Smooth muscle cell (in vitro differentiated cells): ENCODE measurements around the gene CCDC61. TPM values are rescaled to one million over a fixed set of nuclear protein-coding genes. Genes with fewer than 3 reads are reported as not detected.

Source experiments
- DNase-seq: peaks from one replicate; lab custom pipeline; 2025; ENCODE audit not compliant: unreplicated experiment; lab: John Stamatoyannopoulos, UW
- H2AFZ ChIP-seq: fragments of 200-600 bp; sonication (generic); 2 replicates; pipeline ENCODE4 v1.6.0; 2016; ENCODE audit warnings: antibody characterized with exemption, low read depth, mild to moderate bottlenecking
- H3F3A ChIP-seq: fragments of 200-600 bp; sonication (generic); 2 replicates; pipeline ENCODE4 v1.6.0; 2017; ENCODE audit warnings: antibody characterized with exemption, low read depth
- H3K27ac ChIP-seq: fragments of 200-600 bp; sonication (generic); 2 replicates; pipeline ENCODE4 v1.5.1; 2016; ENCODE audit warnings: low read depth, mild to moderate bottlenecking
- H3K27me3 ChIP-seq: fragments of 200-600 bp; sonication (generic); 2 replicates; pipeline ENCODE4 v1.6.1; 2016; ENCODE audit warnings: low read depth, mild to moderate bottlenecking
- H3K36me3 ChIP-seq: fragments of 200-600 bp; sonication (generic); 2 replicates; pipeline ENCODE4 v1.5.1; 2016; ENCODE audit warnings: low read depth
- H3K4me1 ChIP-seq: fragments of 200-600 bp; sonication (generic); 2 replicates; pipeline ENCODE4 v1.5.1; 2016; ENCODE audit warnings: low read depth
- H3K4me2 ChIP-seq: fragments of 200-600 bp; sonication (generic); 2 replicates; pipeline ENCODE4 v1.6.0; 2016; ENCODE audit warnings: mild to moderate bottlenecking
- H3K4me3 ChIP-seq: fragments of 200-600 bp; sonication (generic); 2 replicates; pipeline ENCODE4 v1.5.1; 2016; ENCODE audit warnings: mild to moderate bottlenecking
- H3K79me2 ChIP-seq: fragments of 200-600 bp; sonication (generic); 2 replicates; pipeline ENCODE4 v1.6.0; 2016; ENCODE audit warnings: low read depth, mild to moderate bottlenecking
- H3K9ac ChIP-seq: fragments of 200-600 bp; sonication (generic); 2 replicates; pipeline ENCODE4 v1.6.0; 2016; ENCODE audit warnings: low read depth
- H3K9me3 ChIP-seq: fragments of 200-600 bp; sonication (generic); replicated peaks from 2 replicates; pipeline ENCODE4 v1.5.1; 2016; ENCODE audit warnings: low read depth
- H4K20me1 ChIP-seq: fragments of 200-600 bp; sonication (generic); 2 replicates; pipeline ENCODE4 v1.6.0; 2016; ENCODE audit warnings: low read depth
- whole genome bisulfite sequencing: methylation state at CpG from one replicate; pipeline ENCODE4 v1.1.7; 2016; ENCODE audit warnings: low lambda C conversion rate; 5-methylcytosine and 5-hydroxymethylcytosine counted together
- polyA plus RNA-seq: library from polyadenylated mRNA; unstranded; fragments of >200 nt; fragmentation: Nextera tagmentation; extraction: Ambion mirVana; gene quantifications from 2 replicates; pipeline ENCODE4 v1.2.1, GENCODE V29; 2016
- total RNA-seq: library from RNA; depleted of rRNA; stranded (reverse); fragments of >200 nt; gene quantifications from 2 replicates; pipeline ENCODE4 v1.2.3, GENCODE V29; 2014
- TF ChIP-seq, protein P1 (sequence below): fragments of 200-600 bp; sonication (generic); IDR thresholded peaks from 2 replicates; pipeline ENCODE4 v1.5.1; 2017; ENCODE audit warnings: borderline replicate concordance, mild to moderate bottlenecking, antibody characterized with exemption; ENCODE audit not compliant: insufficient read depth, poor library complexity, severe bottlenecking

The CCDC61 gene
- total and polyA plus RNA-seq, 2 experiments from 2014 or later, result 5.3 to 7.0 TPM

DNA sequence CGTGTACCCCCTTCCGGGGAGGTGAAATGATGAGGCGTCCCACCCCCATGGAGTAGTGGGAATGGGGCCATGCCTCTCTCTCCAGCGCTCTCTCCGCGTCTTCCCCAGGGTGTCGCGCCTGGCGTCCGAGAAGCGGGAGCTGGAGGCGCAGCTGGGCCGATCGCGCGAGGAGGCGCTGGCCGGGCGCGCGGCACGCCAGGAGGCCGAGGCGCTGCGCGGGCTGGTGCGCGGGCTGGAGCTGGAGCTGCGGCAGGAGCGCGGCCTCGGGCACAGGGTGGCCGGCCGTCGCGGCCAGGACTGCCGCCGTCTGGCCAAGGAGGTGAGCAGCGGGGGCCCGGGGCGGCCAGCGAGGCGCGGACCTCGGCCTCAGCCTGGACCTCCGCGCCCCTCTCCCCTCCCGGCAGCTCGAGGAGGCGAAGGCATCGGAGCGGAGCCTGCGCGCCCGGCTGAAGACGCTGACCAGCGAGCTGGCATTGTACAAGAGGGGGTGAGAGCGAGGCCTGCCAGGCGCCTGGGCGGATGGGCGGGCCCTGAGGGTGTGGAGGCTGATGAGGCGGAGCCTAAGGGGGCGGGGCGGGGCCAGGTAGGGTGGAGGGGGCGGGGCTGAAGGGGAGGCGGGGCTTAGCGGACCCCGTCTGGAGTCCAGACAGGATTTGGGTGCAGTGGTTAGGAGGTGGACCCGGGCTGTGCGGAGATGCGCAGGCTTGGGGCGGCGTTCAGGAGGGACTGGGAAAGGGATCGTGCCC, 19.8 kb downstream of the CCDC61 start:
- Histone ChIP-seq H3F3A (no peaks in the 10 kb centered on the region), H3K4me2 (peak overlapping the region; percentile 95), H2AFZ (no peak overlapping the region), H4K20me1 (peaks cover 29% of the 10 kb centered on the region), H3K9ac (no peak overlapping the region), H3K4me1 (peaks cover 4% of the 10 kb centered on the region), H3K4me3 (peak overlapping the region; percentile 55), H3K79me2 (no peaks in the 10 kb centered on the region), H3K27ac (no peak overlapping the region), H3K27me3 (peaks cover 37% of the 10 kb centered on the region), H3K9me3 (no peaks in the 10 kb centered on the region), H3K36me3 (no peaks in the 10 kb centered on the region)
- TF ChIP-seq, protein P1, sequence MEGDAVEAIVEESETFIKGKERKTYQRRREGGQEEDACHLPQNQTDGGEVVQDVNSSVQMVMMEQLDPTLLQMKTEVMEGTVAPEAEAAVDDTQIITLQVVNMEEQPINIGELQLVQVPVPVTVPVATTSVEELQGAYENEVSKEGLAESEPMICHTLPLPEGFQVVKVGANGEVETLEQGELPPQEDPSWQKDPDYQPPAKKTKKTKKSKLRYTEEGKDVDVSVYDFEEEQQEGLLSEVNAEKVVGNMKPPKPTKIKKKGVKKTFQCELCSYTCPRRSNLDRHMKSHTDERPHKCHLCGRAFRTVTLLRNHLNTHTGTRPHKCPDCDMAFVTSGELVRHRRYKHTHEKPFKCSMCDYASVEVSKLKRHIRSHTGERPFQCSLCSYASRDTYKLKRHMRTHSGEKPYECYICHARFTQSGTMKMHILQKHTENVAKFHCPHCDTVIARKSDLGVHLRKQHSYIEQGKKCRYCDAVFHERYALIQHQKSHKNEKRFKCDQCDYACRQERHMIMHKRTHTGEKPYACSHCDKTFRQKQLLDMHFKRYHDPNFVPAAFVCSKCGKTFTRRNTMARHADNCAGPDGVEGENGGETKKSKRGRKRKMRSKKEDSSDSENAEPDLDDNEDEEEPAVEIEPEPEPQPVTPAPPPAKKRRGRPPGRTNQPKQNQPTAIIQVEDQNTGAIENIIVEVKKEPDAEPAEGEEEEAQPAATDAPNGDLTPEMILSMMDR, result no peak
- WGBS, result 2% methylated on average over 54 of the region's 74 CpGs
- peak; percentile 19 for DNase-seq

DNA sequence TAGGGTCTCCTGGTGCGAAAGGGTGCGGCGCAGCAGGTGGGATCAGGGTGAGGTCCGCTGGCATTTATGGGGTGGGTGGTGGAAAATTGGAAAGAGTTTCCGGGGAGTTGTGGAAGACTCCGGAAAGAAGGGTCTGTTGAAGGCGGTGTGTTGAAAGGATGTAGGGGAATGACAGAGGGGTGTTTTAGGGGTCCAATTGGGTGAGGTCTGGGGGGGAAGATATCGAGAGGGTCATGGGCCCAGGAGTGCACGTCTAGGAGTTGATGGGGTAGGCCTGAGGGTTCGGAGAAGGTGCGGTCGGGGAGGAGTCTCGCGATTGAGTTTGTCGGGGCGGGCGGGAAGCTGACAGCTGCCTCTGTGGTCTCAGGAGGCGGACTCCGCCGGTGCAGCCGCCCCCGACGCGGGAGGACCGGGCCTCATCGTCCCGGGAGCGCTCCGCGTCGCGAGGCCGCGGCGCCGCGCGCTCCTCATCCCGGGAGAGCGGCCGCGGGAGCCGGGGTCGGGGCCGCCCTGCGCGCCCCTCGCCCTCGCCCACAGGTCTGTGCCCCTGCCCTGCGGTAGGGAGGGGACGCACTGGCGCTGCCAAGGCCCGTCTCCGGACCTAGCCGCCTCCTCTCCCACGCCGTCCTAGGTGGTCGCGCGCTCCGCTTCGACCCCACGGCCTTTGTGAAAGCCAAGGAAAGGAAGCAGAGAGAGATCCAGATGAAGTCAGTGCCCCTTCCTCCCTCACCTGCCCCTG, 20.6 kb downstream of the CCDC61 start:
- Histone ChIP-seq H3K79me2 (no peaks in the 10 kb centered on the region), H3K36me3 (no peaks in the 10 kb centered on the region), H3K9ac (no peak overlapping the region), H3K4me2 (peak overlapping the region; percentile 95), H3K27ac (no peak overlapping the region), H3F3A (no peaks in the 10 kb centered on the region), H3K27me3 (peaks cover 37% of the 10 kb centered on the region), H3K4me3 (peak overlapping the region; percentile 55), H3K4me1 (peaks cover 4% of the 10 kb centered on the region), H4K20me1 (peaks cover 26% of the 10 kb centered on the region), H2AFZ (peak overlapping the region; percentile 51), H3K9me3 (no peaks in the 10 kb centered on the region)
- WGBS, result 14% methylated on average over 31 of the region's 63 CpGs
- DNase-seq, result no peak
- TF ChIP-seq, protein P1, result no peak

DNA sequence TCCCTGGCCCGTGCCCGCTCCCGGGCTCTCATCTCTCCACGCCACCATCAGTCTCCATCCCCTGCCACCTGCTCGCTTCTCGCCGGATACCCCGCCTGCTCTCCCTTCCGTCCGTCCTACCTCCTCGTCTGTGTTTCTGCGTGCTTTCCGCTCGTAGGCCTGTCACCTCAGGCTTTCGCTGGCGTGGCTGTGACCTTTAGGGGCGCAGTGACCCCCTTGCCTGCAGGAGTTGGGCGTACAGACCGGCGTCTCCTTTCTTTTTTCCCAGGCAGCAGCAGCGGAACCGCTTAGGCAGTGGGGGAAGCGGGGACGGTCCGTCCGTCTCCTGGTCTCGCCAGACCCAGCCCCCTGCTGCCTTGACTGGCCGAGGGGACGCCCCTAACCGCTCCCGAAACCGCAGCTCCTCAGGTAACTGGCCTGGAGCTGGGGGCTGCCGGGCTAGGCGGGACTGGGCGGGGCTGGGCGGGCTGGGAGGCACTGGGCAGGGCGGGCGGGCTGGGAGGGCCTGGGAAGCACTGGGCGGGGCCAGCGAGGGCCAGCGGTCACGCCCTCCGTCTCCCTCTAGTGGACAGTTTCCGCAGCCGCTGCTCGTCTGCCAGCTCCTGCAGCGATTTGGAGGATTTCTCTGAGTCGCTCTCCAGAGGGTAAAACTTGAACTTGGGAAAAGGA, 21.3 kb downstream of the CCDC61 start:
- peak overlapping the region; percentile 95 for H3K4me2 ChIP-seq
- WGBS, result 3% methylated on average over 46 of the region's 48 CpGs
- H3F3A ChIP-seq, result no peaks in the 10 kb centered on the region
- peaks cover 26% of the 10 kb centered on the region for H4K20me1 ChIP-seq
- H3K4me3 ChIP-seq, result peak overlapping the region; percentile 55
- no peaks in the 10 kb centered on the region for H3K9me3 ChIP-seq
- H3K36me3 ChIP-seq, result no peaks in the 10 kb centered on the region
- no peaks in the 10 kb centered on the region for H3K79me2 ChIP-seq
- no peak overlapping the region for H3K27ac ChIP-seq
- peaks cover 37% of the 10 kb centered on the region for H3K27me3 ChIP-seq
- H3K4me1 ChIP-seq, result peaks cover 4% of the 10 kb centered on the region
- TF ChIP-seq, protein P1, result peak; percentile 87
- peak; percentile 60 for DNase-seq
- H3K9ac ChIP-seq, result no peak overlapping the region
- peak overlapping the region; percentile 51 for H2AFZ ChIP-seq
